ENCODE results near the gene DGLUCY.

- TF ChIP-seq CTCF (IDR thresholded peaks at IDR 0.05; ENCODE audit: low read depth, low read length, poor library complexity, severe bottlenecking) (no peak), EZH2phosphoT487 (IDR thresholded peaks at IDR 0.05; ENCODE audit: borderline replicate concordance, low read length) (no peak)
Observed at GRCh38 chr14:91223028-91223783, 109.3 kb downstream of the DGLUCY start.
